LNCAP (cell line): Measurements from ENCODE around the gene KRTAP2-3.

Experiments
- TF ChIP-seq, protein P1 (sequence below): fragments of 450-650 bp; IDR thresholded peaks from 2 replicates; pipeline ENCODE4 v1.5.1; 2017; ENCODE audit warnings: mild to moderate bottlenecking

The KRTAP2-3 gene

DNA sequence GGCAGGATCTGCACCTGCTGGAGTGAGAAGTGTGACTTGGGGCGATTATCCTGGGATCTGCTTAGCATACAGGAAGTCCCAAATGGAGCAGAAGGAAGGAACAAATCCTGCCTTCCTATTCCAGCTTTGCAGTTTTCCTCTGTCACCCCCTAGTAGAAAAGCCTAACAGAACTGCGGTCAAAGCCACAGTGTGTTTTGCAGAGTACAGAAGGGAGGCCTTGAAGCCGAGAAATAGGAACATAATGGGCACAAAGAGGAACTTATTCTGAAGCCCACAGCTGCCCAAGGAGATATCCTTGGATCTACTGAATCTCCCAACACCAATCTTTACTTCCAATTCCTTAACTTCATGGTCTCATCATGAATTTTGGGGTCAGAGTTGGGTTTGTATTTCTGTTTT, 41.4 kb downstream of the KRTAP2-3 start:
- TF ChIP-seq, protein P1, sequence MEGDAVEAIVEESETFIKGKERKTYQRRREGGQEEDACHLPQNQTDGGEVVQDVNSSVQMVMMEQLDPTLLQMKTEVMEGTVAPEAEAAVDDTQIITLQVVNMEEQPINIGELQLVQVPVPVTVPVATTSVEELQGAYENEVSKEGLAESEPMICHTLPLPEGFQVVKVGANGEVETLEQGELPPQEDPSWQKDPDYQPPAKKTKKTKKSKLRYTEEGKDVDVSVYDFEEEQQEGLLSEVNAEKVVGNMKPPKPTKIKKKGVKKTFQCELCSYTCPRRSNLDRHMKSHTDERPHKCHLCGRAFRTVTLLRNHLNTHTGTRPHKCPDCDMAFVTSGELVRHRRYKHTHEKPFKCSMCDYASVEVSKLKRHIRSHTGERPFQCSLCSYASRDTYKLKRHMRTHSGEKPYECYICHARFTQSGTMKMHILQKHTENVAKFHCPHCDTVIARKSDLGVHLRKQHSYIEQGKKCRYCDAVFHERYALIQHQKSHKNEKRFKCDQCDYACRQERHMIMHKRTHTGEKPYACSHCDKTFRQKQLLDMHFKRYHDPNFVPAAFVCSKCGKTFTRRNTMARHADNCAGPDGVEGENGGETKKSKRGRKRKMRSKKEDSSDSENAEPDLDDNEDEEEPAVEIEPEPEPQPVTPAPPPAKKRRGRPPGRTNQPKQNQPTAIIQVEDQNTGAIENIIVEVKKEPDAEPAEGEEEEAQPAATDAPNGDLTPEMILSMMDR: no peak

DNA sequence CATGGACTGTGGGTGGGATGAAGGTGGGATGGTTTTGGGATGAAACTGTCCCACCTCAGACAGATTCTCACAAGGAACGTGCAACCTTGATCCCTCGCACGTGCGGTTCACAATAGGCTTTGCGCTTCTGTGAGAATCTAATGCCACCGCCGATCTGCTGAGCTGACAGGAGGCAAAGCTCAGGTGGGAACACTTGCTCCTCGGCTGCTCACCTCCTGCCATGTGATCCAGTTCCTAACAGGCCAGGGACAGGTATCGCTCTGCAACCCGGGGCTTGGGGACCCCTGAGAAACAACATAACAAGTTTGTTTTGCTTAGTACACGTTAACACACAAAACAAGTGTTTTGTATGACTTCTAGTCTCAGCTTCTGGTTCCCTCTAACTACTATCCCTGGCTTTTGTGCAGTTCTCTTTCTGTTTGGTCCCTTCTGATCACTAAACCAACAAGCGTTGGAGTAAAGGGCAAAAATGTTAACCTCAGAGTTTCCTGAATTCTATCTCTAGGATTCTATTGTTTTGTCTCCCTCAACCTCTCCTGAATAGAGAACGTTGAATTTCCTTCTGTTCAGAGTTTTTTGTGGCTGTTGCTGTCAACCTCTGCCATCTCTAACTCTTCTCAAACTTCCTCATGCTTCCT, 43.2 kb downstream of the KRTAP2-3 start:
- TF ChIP-seq, protein P1: no peak

DNA sequence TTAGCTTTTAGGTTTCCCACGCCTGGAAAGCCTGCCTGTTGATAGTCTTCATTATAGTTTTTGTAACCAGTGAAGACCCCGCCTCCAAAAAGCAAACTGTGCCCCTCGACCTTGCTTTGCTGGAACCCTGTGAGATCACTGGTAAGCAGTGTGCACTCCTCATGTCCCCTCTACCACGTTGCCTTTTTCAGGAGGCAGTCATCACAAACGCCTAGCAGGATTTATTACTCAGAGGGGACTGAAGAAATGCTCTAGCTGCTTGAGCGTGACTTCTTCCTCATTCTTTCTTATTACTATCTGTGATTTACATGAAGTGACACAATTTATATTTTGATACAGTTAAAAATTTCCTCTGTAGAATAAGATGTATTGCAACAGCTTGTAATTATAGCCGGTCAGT, 44.5 kb downstream of the KRTAP2-3 start:
- TF ChIP-seq, protein P1: no peak

DNA sequence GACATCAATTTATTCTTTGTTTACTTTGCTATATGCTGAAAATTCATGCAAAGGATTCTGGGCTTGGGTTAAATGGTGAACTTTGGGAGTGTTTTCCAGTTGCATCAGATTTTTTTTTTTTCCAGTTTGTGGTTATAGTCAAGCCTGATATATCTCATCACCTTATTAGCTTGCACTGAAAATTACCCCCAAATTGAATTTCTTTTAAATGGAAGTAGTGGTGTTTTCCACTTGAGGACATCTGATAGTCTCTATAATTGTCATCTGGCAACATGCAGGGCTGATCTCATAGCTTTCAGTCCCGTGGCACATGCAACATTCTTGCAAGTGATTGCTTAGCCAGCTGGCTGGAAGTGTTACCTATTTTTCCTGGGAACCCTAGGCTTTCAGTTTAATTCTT, 46.3 kb downstream of the KRTAP2-3 start:
- TF ChIP-seq, protein P1: no peak

DNA sequence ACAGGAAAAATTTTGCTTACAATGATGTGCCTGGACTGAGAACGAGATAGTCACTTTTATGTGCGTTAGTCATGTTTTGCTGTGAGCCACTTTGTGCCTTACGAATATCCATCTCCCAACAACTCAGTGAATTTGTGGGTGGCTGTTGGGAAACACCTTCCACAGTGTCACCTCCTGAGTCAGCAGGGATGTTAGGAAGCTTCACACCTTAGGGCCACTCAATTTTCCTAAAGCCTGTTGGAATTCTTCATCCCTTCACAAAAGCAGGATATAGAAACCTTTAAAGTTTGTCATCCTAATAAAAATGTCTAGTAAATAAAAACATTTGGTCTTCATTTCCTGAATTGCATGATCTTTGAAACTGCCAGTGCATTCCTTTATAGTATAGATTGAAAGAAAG, 46.7 kb downstream of the KRTAP2-3 start:
- TF ChIP-seq, protein P1: no peak

DNA sequence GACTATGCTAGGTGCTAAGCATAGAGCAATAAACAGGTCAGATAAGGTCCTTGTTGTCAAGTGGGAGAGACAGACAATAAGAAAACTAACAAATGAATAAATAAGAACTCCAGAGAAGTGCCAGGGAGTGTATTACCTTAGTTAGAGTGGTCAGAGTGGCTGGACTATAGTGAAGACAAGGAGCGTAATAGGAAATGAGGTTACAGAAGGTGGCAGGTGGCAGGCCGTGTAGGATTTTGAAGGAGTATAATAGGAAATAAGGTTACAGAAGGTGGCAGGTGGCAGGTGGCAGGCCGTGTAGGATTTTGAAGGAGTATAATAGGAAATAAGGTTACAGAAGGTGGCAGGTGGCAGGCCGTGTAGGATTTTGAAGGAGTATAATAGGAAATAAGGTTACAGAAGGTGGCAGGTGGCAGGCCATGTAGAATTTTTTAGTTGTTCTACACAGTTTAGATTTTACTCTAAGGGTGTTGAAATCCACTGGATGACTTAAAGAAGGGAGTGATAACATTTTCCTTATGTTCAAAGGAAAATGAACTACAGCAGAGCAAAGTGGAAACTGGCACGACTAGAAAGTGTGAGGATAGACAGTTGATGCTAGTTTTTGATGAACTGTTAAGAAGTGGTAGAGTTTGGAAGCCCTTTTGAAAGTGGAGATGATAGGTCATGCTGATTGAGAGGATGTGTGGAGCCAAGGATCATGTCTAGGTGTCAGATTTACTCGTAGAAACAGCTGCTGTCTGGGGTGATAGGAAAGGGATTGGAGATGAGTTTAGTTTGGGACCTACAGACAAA, 47.4 kb downstream of the KRTAP2-3 start:
- TF ChIP-seq, protein P1: no peak

DNA sequence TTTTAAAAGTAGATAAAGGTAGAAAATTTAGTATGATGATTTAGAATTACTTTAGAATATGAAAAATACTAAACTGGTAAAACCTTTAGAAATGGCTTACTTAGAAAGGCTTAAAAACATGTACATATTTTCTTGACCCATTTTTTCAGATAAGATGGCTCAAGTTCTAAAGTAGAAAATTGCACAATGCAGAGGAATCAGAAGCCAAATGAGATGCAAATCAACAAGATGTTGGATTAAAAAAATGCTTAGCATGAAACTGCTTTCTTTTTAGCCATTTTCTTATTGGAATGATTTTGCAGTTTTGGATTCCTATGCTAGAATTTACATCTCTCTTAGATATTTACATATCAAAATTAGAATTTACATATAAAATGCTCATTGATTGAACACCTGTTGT, 49.5 kb downstream of the KRTAP2-3 start:
- TF ChIP-seq, protein P1: no peak
